Sigmoid colon (tissue), 4 donors: ENCODE data around the gene ARID5B.

ENCODE experiments used
- EP300 ChIP-seq, 4 donors: sonication (generic); formaldehyde crosslinking; IDR thresholded peaks; one replicate each; pipeline ENCODE4 v1.6.1; 2017; ENCODE audit warnings: antibody characterized with exemption in 4 of 4
- POLR2A ChIP-seq, 2 donors: fragments of 450-650 bp; IDR thresholded peaks; one replicate each; pipeline ENCODE4 v1.6.1; 2016; ENCODE audit warnings: antibody characterized with exemption in 2 of 2, mild to moderate bottlenecking in 2 of 2, moderate library complexity in 2 of 2
- POLR2AphosphoS5 ChIP-seq, 4 donors: sonication (generic); formaldehyde crosslinking; IDR thresholded peaks; one replicate each; pipeline ENCODE4 v1.6.1; 2017; ENCODE audit warnings: antibody characterized with exemption in 4 of 4
- TF ChIP-seq, protein P1 (sequence below), 4 experiments: fragments of 450-650 bp in 3 of 4; fragments of 200-600 bp in 1 of 4; IDR thresholded peaks; one replicate each; pipeline ENCODE4 v1.5.1; 2016 to 2019; ENCODE audit warnings: antibody characterized with exemption in 4 of 4, mild to moderate bottlenecking in 3 of 4, moderate library complexity in 2 of 4

DNA sequence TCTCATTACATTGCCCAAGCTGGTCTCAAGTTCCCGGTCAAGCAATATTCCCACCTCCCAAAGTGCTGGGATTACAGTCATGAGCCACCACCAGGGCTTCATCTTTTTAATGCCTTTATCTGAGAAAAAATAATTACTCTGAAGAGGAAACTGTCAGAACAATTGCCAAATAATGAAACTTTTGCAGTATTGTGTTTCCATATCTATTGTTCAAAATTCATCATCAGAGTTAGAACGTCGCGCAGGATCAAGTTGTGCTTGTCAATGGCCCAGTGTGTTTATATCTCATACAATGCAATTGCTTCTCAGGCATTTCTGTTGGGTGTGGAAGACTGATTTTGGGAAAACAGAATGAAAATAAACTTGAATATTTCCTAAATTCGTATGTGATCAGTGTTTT, 143.1 kb downstream of the ARID5B start:
- TF ChIP-seq, protein P1, sequence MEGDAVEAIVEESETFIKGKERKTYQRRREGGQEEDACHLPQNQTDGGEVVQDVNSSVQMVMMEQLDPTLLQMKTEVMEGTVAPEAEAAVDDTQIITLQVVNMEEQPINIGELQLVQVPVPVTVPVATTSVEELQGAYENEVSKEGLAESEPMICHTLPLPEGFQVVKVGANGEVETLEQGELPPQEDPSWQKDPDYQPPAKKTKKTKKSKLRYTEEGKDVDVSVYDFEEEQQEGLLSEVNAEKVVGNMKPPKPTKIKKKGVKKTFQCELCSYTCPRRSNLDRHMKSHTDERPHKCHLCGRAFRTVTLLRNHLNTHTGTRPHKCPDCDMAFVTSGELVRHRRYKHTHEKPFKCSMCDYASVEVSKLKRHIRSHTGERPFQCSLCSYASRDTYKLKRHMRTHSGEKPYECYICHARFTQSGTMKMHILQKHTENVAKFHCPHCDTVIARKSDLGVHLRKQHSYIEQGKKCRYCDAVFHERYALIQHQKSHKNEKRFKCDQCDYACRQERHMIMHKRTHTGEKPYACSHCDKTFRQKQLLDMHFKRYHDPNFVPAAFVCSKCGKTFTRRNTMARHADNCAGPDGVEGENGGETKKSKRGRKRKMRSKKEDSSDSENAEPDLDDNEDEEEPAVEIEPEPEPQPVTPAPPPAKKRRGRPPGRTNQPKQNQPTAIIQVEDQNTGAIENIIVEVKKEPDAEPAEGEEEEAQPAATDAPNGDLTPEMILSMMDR (IDR thresholded peaks at IDR 0.05), result no peak
- TF ChIP-seq EP300 (IDR thresholded peaks at IDR 0.05) (no peak), POLR2A (IDR thresholded peaks at IDR 0.05) (no peak), POLR2AphosphoS5 (IDR thresholded peaks at IDR 0.05) (no peak)
